ENCODE data around the gene TSSC4.
A peak's percentile ranks its signal among the peaks of the same experiment; 100 is the strongest.
"Not testable (repeated sequence)": the region's sequence is repeated elsewhere in the genome, so short reads cannot be mapped to it uniquely, and the experiment has no call there.

Gene TSSC4

GRCh38 chr11:2400069-2400761 is at the start of gene TSSC4:
Gene TSSC4, plus strand, starts transcription at chr11:2400750. Its CDS starts 1,884 bp downstream, at chr11:2402634.
- peak; percentile 100 for DNase-seq

GRCh38 chr11:2351701-2352100 is 48.8 kb upstream of the TSSC4 start:
- DNase-seq, result no peak

- DNase-seq, result no peak
These were observed 48.1 kb upstream of the TSSC4 start for GRCh38 chr11:2352420-2352819.

GRCh38 chr11:2355000-2355644 is 45.4 kb upstream of the TSSC4 start:
- no peak for DNase-seq

- no peak for DNase-seq
These were observed 43.3 kb upstream of the TSSC4 start for GRCh38 chr11:2357246-2357645.

GRCh38 chr11:2357651-2358050 is 42.9 kb upstream of the TSSC4 start:
- DNase-seq, result not testable (repeated sequence)

- no peak for DNase-seq
These were observed 41.7 kb upstream of the TSSC4 start for GRCh38 chr11:2358754-2359442.

GRCh38 chr11:2359557-2359956 is 41.0 kb upstream of the TSSC4 start:
- no peak for DNase-seq

GRCh38 chr11:2360081-2360642 is 40.4 kb upstream of the TSSC4 start:
- no peak for DNase-seq

- DNase-seq, result no peak
These were observed 39.0 kb upstream of the TSSC4 start for GRCh38 chr11:2361565-2361964.

GRCh38 chr11:2362414-2362813 is 38.1 kb upstream of the TSSC4 start:
- DNase-seq, result no peak

- DNase-seq, result no peak
These were observed 37.4 kb upstream of the TSSC4 start for GRCh38 chr11:2363130-2363529.

GRCh38 chr11:2363577-2364370 is 36.8 kb upstream of the TSSC4 start:
- no peak for DNase-seq

- not testable (repeated sequence) for DNase-seq
These were observed 36.2 kb upstream of the TSSC4 start for GRCh38 chr11:2364386-2364785.

GRCh38 chr11:2365571-2366210 is 34.9 kb upstream of the TSSC4 start:
- DNase-seq, result no peak

- DNase-seq, result no peak
These were observed 34.3 kb upstream of the TSSC4 start for GRCh38 chr11:2366276-2366675.

- no peak for DNase-seq
These were observed 33.8 kb upstream of the TSSC4 start for GRCh38 chr11:2366733-2367132.

GRCh38 chr11:2367266-2368160 is 33.0 kb upstream of the TSSC4 start:
- DNase-seq, result no peak

GRCh38 chr11:2368178-2368850 is 32.2 kb upstream of the TSSC4 start:
- DNase-seq, result no peak

GRCh38 chr11:2368851-2369180 is 31.7 kb upstream of the TSSC4 start:
- DNase-seq, result no peak

- no peak for DNase-seq
These were observed 31.2 kb upstream of the TSSC4 start for GRCh38 chr11:2369320-2369719.

Data from NCI-H2029 (cell line).